ENCODE results near the gene PRLR. TPM values are rescaled to one million over a fixed set of nuclear protein-coding genes. Genes with fewer than 3 reads are reported as not detected.

Gene PRLR
- total and polyA plus RNA-seq, 2 of the 8 experiments (the other 6 are each of a cell fraction or from before 2014, with no cell fraction given), result 0.53 to 2.5 TPM

DNA sequence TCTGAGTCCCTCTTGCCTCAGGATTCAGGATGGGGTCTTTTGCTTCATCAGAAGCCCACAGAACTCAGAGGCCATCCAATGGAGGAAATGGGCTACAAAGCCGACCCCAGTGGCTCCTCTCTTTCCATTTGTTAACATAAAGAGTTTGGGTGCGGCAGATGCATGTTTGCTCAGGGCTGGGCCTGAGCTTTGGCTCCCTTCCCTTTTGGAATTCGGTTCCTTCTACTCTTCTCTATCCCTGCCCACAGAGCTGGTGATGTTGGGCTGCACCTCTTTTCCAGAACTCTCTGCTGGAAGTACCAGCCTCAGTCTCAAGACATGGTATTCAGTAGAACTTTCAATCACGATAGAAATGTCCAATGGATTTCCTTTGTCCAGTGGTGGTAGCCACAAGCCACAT, 115.6 kb downstream of the PRLR start:
- Histone ChIP-seq H3K4me3 (ENCODE audit: extremely low read depth in 1 of 4, insufficient read depth in 2 of 4, low read depth in 3 of 4, low read length in 4 of 4) (no peak overlapping the region), H3K27ac (ENCODE audit: low read depth, low read length) (no peak overlapping the region), H3K18ac (ENCODE audit: extremely low read depth, low read length) (no peak overlapping the region), H3K14ac (ENCODE audit: insufficient read length) (no peak overlapping the region), H2AFZ (ENCODE audit: low read length) (no peak overlapping the region), H2AK5ac (ENCODE audit: low read depth, low read length) (no peak overlapping the region), H3K4ac (replicated peaks; ENCODE audit: insufficient read length, low read depth, low read length) (no peak overlapping the region), H3K9ac (replicated peaks in 1 of 4; ENCODE audit: extremely low read depth in 1 of 4, low read depth in 3 of 4, low read length in 3 of 4) (no peak overlapping the region), H3K27me3 (replicated peaks in 1 of 4; ENCODE audit: control insufficient read depth in 3 of 4, extremely low read depth in 1 of 4, insufficient read depth in 3 of 4, low read length in 3 of 4) (no peaks in the 10 kb centered on the region), H3K79me2 (ENCODE audit: control insufficient read depth in 1 of 2, insufficient read depth in 2 of 2, low read length in 2 of 2) (no peaks in the 10 kb centered on the region), H4K5ac (ENCODE audit: insufficient read length, low read depth, low read length) (no peak overlapping the region), H3K23me2 (ENCODE audit: low read depth, low read length) (peaks cover 7% of the 10 kb centered on the region; the same call in 1 of the 2 replicates), H2BK120ac (replicated peaks; ENCODE audit: low read depth, low read length) (no peak overlapping the region), H3K23ac (ENCODE audit: insufficient read length) (no peak overlapping the region), H2BK20ac (ENCODE audit: low read length) (no peak overlapping the region), H3K4me2 (ENCODE audit: insufficient read depth in 1 of 2, low read depth in 2 of 2, low read length in 2 of 2) (no peak overlapping the region), H4K20me1 (replicated peaks in 1 of 2; ENCODE audit: control insufficient read depth in 1 of 2, insufficient read depth in 2 of 2, low read length in 2 of 2) (no peaks in the 10 kb centered on the region), H2BK12ac (ENCODE audit: low read depth, low read length) (no peak overlapping the region), H2BK5ac (ENCODE audit: low read depth, low read length) (no peak overlapping the region), H4K91ac (replicated peaks; ENCODE audit: insufficient read length, low read length) (no peak overlapping the region), H2BK15ac (ENCODE audit: low read length) (no peak overlapping the region), H4K8ac (ENCODE audit: extremely low read depth, insufficient read depth, low read length) (no peak overlapping the region), H3K4me1 (replicated peaks in 1 of 4; ENCODE audit: control insufficient read depth in 3 of 4, insufficient read depth in 4 of 4, low read length in 3 of 4) (peaks cover 0 to 3% (median 0%) of the 10 kb centered on the region in 4 experiments; a peak in 2 of 7 replicates), H3K79me1 (ENCODE audit: low read depth, low read length) (no peaks in the 10 kb centered on the region), H3K9me3 (ENCODE audit: insufficient read depth in 2 of 2, low read depth in 1 of 2, low read length in 1 of 2) (no peaks in the 10 kb centered on the region), H3K36me3 (ENCODE audit: control insufficient read depth in 2 of 4, insufficient read depth in 4 of 4, low read length in 3 of 4) (no peaks in the 10 kb centered on the region), H3K56ac (replicated peaks; ENCODE audit: insufficient read length, low read depth, low read length) (no peak overlapping the region)
- ChIA-PET CTCF (ENCODE audit: partially characterized antibody) (interaction anchor here (0.8 to 3.2 kb wide), 3 partner anchors 8 to 78 kb away, joined by 3 to 12 read pairs (median 4); no protein-coding TSS in a partner anchor), POLR2A (ENCODE audit: partially characterized antibody) (interaction anchor here (1.1 kb wide), 1 partner anchor 185 kb away, joined by 3 read pairs; the partner anchor contains the start of gene DNAJC21)
- FAIRE-seq (no peak), DNase-seq (ENCODE audit: low read depth in 1 of 2, low spot score in 2 of 2) (no peak)
- 88% methylated on average over 4 of the region's 4 CpGs; no CpG with 5 or more reads in 1 of the 2 experiments for whole genome bisulfite sequencing, 2 experiments (ENCODE audit: extremely low coverage in 1 of 2, insufficient coverage in 1 of 2, insufficient read length in 1 of 2, insufficient replicate concordance in 2 of 2, low coverage in 1 of 2, low lambda C conversion rate in 2 of 2, missing lambda C conversion rate in 1 of 2)
- no peak for TF ChIP-seq SIX5 (IDR thresholded peaks at IDR 0.05; ENCODE audit: low read depth, low read length)
- TF ChIP-seq, protein P1, sequence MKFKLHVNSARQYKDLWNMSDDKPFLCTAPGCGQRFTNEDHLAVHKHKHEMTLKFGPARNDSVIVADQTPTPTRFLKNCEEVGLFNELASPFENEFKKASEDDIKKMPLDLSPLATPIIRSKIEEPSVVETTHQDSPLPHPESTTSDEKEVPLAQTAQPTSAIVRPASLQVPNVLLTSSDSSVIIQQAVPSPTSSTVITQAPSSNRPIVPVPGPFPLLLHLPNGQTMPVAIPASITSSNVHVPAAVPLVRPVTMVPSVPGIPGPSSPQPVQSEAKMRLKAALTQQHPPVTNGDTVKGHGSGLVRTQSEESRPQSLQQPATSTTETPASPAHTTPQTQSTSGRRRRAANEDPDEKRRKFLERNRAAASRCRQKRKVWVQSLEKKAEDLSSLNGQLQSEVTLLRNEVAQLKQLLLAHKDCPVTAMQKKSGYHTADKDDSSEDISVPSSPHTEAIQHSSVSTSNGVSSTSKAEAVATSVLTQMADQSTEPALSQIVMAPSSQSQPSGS (IDR thresholded peaks at IDR 0.05; ENCODE audit: low read length), result no peak
- TF ChIP-seq CTCF (IDR thresholded peaks at IDR 0.05; ENCODE audit: control extremely low read depth in 1 of 3, insufficient read depth in 1 of 3, low read depth in 1 of 3, low read length in 3 of 3), result no peak
- TF ChIP-seq SUZ12 (IDR thresholded peaks at IDR 0.05; ENCODE audit: low read length), result no peak
- TF ChIP-seq PHF8 (conservative IDR thresholded peaks at IDR 0.05; ENCODE audit: low read depth, low read length), result no peak
- TF ChIP-seq GABPA (IDR thresholded peaks at IDR 0.05; ENCODE audit: borderline replicate concordance, insufficient read depth, low read length), result no peak
- TF ChIP-seq BACH1 (IDR thresholded peaks at IDR 0.05; ENCODE audit: low read length), result no peak
- no peak for TF ChIP-seq SRF (IDR thresholded peaks at IDR 0.05; ENCODE audit: low read depth, low read length)
- no peak for TF ChIP-seq RNF2 (IDR thresholded peaks at IDR 0.05; ENCODE audit: borderline replicate concordance, low read depth, low read length, missing control alignments, poor library complexity, severe bottlenecking)
